NOMO-1 treated with DMSO at 0.1 percent for 48 hours (cell line): ENCODE results near the gene SH3D21.

Source experiments
- DNase-seq: peaks from one replicate; lab custom pipeline; 2025; ENCODE audit not compliant: unreplicated experiment; lab: John Stamatoyannopoulos, UW

The SH3D21 gene

GRCh38 chr1:36303244-36303643, 2.9 kb upstream of the SH3D21 start:
- DNase-seq: no peak

GRCh38 chr1:36303650-36304360, 2.4 kb upstream of the SH3D21 start:
- DNase-seq: no peak

GRCh38 chr1:36304521-36304920, 1.6 kb upstream of the SH3D21 start:
- DNase-seq: peak; percentile 22

- no peak for DNase-seq
Measured at GRCh38 chr1:36304970-36305914, 926 bp upstream of the SH3D21 start.

GRCh38 chr1:36305915-36306209, 306 bp upstream of the SH3D21 start:
- no peak for DNase-seq

- peak; percentile 89 for DNase-seq
Measured at GRCh38 chr1:36306902-36307456, 811 bp downstream of the SH3D21 start.

GRCh38 chr1:36307601-36308330, 1.6 kb downstream of the SH3D21 start:
- no peak for DNase-seq

- no peak for DNase-seq
Measured at GRCh38 chr1:36309397-36309796, 3.2 kb downstream of the SH3D21 start.

GRCh38 chr1:36320291-36320761, 14.2 kb downstream of the SH3D21 start:
- DNase-seq: peak; percentile 5

GRCh38 chr1:36320767-36321118, 14.6 kb downstream of the SH3D21 start:
- no peak for DNase-seq

GRCh38 chr1:36321119-36321951, 15.2 kb downstream of the SH3D21 start:
- DNase-seq: no peak

- DNase-seq: no peak
Measured at GRCh38 chr1:36322041-36322785, 16.0 kb downstream of the SH3D21 start.

GRCh38 chr1:36322786-36323635, 16.8 kb downstream of the SH3D21 start:
- DNase-seq: no peak

- peak; percentile 41 for DNase-seq
Measured at GRCh38 chr1:36323636-36324352, 17.6 kb downstream of the SH3D21 start, which contains the start of gene EVA1B. Gene EVA1B (minus strand): TSS chr1:36323645. CDS start chr1:36323037, 608 bp downstream.

- no peak for DNase-seq
Measured at GRCh38 chr1:36324353-36324703, 18.2 kb downstream of the SH3D21 start.

GRCh38 chr1:36326499-36326898, 20.3 kb downstream of the SH3D21 start:
- DNase-seq: no peak

GRCh38 chr1:36327421-36328087, 21.4 kb downstream of the SH3D21 start:
- DNase-seq: no peak

- DNase-seq: no peak
Measured at GRCh38 chr1:36328088-36328480, 21.9 kb downstream of the SH3D21 start.
